ENCODE results near the gene VAV2.

The VAV2 gene, protein sequence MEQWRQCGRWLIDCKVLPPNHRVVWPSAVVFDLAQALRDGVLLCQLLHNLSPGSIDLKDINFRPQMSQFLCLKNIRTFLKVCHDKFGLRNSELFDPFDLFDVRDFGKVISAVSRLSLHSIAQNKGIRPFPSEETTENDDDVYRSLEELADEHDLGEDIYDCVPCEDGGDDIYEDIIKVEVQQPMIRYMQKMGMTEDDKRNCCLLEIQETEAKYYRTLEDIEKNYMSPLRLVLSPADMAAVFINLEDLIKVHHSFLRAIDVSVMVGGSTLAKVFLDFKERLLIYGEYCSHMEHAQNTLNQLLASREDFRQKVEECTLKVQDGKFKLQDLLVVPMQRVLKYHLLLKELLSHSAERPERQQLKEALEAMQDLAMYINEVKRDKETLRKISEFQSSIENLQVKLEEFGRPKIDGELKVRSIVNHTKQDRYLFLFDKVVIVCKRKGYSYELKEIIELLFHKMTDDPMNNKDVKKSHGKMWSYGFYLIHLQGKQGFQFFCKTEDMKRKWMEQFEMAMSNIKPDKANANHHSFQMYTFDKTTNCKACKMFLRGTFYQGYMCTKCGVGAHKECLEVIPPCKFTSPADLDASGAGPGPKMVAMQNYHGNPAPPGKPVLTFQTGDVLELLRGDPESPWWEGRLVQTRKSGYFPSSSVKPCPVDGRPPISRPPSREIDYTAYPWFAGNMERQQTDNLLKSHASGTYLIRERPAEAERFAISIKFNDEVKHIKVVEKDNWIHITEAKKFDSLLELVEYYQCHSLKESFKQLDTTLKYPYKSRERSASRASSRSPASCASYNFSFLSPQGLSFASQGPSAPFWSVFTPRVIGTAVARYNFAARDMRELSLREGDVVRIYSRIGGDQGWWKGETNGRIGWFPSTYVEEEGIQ

DNA sequence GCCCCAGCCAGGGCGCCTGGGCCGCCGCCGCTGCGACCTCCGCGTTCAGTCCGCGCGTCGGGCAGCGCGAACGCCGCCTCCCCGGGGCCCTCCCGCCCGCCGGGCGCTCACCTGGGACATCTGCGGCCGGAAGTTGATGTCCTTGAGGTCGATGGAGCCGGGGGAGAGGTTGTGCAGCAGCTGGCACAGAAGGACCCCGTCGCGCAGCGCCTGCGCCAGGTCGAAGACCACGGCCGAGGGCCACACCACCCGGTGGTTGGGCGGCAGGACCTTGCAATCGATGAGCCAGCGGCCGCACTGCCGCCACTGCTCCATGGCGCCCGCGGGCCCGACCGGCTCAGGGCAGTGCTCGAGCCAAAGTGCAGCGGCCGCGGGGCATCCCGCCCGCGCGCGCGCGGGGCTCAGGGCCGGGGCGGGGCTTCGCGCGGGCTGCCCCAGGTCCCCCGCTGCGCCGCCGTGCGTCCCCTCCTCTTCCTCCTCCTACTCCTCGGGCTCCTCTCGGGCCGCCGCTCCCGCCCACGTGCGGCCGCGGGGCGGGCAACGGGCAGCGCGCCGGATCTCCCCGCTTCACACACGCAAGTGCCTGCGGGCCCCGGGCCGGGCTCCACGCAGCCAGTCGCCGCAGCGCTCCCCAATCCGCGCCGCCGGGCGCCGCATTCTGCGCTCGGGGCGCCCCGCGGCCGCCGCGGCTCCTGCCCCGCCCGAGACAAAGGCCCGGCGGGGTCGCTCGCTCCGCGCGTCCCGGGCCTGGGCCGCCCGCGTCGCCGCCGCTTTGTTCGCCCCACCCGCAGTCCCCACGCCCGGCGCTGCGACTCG lies at the start of gene VAV2:
TSS of gene VAV2 (minus strand) at position 361 of the 816 bp plus-strand sequence. CDS start at position 315, 46 bp downstream.
- DNase-seq: no peak

DNA sequence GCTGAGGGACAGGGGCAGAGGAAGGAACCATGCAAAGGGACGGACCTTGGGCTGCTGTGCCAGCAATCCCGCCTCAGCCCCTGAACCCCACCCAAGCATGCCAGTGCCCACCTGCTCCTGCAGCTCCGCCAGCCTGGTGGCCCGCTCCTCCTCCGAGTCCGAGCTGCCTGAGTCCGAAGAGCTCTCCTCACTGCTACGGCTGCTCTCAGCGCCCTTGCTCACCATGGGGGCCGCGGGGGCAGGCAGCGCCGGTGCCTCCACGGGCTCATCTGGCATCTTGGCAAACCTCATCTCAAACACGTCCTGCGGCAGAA lies 49.5 kb upstream of the VAV2 start:
- DNase-seq: no peak

DNA sequence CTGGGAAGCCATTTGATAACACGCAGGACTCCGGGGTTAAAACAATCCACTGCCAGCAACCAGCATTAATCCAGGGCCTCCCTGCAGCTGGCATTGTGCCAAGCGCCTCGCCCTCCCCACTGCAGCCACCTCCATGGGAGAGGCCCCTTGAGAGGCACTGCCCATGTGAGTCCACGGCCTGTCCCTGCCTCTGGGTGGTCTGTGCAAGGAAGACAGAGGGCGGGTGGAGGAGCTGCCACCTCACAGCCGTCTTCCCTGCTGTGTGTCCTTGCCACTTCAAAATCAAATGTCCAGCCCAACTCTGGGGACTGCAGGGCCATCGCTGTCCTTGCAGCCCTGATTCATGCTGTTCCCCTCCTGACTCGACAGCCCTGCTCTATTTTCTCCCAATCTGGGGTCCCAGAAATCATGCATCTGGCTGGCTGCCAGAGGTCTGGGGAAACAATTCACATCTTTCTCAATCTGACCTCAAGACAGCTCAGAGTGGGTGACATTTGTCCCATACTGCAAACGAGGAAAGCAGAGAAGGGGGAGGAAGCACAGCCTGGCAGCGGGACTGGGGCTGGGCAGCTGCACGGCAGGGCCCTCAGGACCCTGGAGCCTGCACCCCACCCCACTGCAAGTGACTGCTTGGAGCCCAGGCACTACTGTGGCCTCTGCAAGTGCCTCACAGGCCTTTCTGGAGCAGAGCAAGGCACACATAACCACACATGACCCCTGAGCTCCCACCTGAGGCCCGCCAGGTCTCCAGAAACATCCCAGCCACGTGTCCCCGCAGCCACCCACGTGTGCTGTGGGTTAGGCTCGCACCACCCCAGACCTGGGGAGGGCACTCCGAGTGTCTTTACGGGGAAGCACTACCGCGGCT lies 48.9 kb upstream of the VAV2 start:
- no peak for DNase-seq

DNA sequence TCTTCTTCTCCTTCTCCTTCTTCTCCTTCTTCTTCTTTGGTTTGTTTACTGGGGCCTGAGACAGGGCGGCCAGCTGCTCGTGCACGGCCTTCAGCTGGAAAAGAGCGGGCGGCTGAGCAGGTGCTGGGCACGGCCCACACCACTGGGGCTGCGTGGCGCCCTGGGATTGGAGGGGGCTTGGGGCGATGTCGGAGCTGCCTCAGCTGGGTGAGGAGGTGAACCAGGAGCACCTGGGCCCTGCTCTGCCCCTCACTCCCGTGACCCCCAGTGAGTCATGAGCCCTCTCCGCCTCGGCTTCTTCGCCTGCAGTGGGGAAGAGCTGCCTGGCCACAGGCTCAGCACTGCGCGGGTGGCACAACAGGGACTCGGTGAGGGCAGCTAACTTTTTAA lies 48.0 kb upstream of the VAV2 start:
- no peak for DNase-seq

DNA sequence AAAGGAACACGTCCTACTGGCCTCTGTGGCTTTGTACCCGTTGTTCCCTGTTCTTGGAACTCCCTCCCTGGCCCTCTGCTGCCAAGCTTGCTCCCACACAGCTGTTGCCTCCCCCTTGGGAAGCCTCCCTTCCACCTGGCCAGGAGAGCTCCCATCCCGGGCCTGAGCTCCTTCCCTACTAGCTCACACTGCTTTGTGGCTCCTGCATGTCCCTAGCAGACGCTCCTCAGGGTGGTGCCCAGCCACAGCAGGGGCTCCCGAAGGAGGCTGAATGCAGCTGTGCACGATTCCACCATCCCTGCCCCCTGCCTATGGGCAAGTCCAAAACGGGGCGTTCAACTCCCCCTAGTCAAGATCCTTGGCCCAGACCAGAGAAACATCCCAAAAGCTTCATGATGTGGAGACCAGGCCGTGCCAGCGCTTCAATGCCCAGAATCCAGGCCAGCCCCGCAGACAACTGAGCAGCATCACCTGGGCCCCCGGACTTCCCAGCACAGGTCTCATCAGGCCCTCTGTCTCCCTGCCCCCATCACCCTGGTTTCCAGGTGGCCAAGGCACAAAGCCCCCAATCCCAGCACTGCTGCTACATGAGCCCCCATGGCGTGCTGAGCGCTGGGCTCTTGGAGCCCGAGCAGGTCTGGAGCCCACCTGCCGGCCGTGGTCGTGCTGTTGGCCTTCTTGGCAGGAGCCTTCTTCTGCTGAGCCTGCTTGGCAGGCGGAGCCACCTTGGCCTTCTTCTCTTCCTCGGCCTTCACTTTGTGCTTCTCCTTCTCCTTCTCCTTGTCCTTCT lies 47.5 kb upstream of the VAV2 start:
- no peak for DNase-seq

DNA sequence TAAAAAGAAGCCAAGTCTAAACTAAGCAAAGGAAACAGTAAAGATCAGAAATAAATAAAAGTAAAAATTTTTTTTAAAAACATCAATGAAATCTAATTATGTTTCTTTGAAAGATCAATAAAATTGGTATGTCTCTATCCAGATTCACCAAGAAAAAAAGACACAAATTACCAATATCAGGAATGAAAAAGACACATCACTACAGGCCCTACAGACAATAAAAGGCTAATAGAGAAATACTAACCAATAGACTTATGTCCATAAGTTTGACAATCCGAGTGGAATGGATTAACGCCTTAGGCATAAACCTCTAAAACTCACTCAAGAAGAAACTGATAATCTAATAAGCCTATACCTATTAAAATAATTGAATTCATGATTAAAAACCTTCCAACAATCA lies 45.5 kb upstream of the VAV2 start:
- DNase-seq: no peak

DNA sequence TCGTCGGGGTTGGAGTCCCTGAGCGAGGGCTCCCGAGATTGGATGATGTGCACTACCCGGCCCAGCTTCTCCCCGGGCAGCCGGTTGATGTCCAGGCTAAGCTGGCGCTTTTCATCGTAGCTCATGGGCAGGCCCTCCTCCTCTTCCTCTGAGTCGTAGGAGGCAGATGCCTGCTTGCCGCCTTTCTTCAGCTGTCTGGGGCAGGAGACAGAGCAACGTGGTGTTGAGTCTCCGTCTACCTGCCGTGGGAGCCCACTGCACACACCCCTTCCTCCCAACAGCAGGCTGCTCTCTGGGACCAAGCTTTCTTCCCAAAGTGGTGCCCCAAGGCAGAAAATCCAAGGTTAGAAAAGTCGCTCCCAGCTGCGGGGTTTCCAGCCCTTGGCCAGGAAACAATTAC lies 44.0 kb upstream of the VAV2 start:
- DNase-seq: no peak

DNA sequence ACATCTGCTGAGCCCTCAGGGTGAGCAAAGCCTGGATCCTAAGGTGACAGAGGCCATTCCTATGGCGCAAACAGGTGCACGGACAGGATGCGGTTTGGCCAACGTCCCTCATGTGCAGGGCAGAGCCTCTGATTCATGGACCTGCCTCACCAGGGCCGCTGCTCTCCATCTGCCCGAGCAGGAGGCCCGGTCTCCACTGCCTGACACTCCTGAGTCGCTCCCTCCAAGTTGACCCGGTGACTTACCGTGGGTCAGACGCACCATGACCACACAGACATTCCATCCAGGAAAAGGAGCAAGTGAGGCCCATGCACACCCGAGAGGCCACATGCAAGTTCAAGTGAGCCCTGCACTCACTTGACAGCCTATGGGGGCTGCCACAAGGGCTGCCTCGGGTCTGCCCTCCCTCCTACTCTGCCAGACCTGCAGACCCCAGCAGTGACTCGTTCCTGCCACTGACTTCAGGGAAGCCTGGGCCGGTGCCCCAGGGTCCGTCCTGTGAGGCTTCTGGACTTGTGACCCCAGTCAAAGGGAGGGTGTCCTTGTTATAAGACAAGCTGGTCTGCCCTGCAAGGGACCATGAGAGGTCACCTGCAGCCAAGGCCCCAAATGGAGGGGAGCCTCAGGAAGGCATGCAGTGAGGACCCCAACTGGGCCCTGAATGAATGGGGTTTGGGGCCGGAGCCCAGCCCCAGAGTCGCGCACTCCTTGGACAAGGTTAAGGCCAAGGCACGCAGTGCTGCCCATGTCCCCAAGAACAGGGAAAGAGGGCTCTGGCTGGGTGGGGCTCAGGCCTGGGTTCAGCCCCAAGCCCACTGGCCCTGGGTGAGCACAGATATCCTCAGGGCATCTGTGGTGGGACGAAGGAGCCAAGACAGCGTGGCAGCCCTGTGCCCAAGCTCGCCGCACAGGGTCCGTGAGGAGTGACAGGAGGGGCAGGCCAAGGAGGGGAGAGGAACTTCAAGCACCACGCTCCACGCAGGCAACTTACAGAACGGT lies 43.2 kb upstream of the VAV2 start:
- DNase-seq: no peak

DNA sequence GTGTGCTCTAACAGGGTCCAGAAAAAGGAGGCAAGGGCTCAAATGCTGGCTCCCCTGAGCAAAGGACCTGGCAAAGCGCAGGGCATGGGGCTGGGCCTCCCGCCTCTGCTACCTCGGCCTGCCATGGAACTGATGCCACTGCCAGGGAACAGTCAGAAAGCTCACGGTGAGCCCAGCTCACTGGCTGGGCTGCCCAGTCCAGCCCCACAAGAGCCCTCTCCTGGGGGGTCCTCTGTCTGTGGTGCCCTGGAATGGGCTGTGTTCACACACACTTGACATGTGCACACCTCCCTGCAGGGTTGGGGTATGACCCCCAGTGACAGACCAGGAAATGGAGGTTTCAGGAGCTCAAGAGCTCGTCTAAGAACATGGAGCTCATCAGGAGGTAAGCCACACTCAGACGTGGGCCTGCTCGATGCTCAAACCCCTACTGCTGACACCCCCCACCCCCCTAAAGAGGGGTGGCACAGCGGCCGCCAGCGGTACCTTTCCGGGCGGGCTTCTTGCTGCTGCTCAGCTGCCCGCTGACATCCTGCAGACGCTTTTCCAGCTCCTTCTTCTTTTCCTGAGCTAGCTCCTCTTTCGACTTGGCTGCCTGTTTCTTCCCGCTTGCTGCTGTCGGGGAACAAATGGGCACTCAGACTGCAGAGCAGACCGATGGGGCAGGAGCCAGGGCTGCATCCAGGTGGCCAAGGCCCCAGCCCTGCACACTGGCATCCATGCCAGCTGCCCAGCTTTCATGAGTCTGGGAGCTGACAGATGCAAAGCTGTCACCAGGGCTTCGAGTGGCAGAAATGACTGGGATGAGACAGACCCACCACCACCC lies 42.3 kb upstream of the VAV2 start:
- DNase-seq: no peak

DNA sequence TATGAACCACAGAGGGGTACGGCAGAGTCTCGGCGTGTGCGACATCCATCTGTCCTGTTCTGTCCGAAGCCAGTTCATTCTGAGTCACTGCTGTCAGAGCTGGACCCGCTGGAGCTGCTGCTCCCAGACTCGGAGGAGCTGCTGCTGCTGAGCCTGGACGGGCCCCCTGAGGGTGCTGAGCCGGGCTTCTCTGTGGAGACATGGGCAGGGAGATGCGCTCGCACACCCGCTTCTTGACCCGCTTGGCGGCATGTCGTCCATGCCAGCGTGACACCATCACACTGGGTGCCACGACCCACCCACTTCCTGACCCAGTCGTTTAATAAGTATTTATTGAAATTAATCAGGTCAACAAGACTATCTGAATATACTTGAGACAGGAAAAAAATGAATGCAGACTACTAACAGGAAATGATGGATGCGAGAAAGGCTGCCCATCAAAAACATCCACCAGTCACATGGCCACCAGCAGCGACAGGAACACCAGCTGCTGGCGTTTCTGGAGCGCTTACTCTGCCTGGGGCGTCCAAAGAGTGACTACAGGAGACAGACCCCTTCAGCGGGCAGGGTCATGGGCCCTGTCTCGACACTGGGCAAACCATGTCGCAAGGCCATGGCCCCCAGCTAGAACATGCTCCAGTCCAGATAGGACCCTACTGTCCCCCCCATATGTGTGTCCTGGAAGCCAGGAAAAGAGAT lies 41.5 kb upstream of the VAV2 start:
- DNase-seq: no peak

DNA sequence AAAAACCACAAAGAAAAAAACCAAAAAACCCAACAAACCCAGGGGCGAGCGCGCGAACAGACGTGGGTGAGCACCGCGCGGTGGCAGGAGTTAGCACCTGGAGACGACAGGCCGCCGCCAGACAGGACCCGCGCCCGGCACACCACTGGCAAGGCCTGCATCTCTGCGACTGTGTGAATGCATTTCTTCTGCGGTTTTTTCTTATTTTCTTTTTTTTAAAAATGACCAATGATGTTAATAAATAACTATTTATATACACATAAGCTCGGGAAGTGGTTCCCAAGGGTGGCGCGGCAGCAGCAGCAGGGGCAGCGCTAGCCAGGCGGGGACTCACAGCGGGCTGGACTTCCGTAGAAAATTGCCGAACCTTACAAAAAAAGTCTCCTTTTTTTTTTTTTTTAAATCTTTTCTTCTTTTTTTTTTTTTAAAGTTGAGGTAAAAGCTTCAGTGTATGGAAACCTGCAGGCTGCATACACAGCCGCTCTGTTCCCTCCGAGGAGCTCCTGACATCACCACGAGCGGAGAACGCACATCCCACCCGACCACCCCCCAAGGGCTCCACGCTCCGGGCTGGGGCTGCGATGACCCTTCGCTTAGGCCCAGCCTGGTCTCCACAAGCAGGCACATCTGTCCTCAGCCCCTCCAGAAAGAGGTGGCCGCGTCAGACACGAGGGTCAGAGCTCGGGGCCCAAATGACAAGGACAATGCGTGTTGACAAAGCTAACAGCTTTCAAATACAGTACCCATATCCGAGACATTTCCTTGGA lies 40.5 kb upstream of the VAV2 start:
- no peak for DNase-seq

DNA sequence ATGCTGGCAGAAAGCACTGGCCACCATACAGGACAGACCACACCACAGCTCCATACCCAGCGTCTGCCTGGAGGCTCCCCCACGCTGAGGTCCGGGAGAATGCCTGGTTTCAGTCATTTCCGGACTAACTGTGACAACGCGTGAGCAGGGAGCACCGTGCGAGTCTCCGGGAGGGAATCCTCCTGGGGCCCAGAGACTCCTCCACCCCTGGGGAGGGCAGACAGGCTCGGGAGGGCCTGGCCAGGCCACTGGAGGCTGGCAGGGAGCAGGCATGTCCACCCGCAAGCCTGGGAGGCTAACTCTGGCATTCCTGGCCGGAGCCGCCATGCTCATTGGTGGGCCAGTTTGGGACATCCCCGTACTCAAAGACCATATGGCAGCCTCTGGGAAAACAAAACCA lies 39.7 kb upstream of the VAV2 start:
- DNase-seq: no peak

DNA sequence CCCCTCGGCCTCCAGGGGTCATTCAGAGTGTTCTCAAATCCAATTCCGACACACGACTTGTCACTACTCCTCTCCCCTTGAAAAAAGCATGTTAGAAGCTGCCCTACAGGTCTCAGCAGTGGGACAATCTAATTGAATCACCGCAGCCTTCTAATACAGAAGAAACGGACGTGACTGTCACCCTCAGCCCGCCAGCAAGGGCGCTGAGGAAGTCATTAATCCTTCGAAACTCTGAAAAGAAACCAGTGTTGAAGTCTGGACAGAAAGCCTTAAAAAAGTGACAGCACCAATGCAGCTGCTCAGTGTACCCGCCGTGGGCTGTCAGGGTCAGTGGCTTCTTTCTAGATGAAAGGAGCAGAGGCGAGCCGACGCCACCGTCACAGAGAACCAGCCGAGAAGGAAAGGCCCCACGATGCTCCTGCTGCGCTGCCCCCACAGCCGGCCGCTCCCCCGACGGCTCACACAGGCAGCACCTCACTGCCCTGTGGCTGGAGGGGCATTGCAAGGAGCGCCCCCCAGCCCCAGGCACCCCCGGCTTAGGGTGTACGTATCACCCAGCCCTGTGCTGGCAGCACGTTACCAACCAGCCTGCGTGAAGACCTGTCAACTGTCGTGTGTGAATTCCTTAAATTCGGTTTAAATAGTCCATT lies 38.8 kb upstream of the VAV2 start:
- DNase-seq: no peak

DNA sequence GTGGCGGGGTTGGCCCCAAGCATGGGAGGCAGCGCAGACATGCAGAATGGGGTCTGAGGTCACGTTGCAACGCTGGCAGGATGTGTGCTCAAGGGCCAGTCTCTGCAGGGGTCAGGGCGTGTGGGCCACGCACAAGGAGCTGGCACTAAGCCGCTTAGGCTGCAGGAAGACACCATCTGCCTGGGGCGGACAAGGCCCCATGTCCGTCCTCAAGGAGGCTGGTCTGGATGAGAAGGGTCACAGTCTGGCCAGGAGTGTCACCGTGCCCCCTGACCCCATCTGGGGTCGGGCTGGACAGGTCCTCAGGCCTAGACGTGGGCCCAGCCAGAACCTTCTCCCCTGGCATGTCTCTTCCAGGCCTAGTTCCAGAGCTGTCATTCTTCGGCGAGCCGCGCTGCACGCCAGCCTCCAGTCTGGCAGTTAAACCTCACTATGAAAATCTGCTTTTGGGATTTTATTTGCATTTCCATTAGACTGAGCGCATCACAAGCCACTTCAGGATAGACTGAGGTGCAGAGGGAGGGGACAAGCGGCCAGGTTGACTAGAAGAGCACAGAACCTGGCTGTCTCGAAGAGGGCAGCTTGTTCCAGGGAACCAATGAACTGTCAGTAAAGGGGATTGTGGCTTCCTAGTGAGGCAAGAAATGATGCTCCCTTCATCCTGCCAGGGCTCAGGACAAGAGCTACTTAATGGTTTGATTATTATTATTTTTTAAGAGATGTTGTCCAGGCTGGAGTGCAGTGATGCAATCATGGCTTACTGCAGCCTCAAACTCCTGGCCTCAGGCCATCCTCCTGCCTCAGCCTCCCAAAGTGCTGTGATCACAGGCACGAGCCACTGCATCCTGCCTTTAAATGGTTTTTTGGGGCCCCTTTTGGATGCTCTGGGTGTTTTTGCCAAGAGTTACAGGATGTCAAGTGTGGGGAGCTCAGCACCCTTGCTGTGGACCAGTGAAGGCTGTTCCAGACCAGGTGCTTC lies 37.4 kb upstream of the VAV2 start:
- no peak for DNase-seq

DNA sequence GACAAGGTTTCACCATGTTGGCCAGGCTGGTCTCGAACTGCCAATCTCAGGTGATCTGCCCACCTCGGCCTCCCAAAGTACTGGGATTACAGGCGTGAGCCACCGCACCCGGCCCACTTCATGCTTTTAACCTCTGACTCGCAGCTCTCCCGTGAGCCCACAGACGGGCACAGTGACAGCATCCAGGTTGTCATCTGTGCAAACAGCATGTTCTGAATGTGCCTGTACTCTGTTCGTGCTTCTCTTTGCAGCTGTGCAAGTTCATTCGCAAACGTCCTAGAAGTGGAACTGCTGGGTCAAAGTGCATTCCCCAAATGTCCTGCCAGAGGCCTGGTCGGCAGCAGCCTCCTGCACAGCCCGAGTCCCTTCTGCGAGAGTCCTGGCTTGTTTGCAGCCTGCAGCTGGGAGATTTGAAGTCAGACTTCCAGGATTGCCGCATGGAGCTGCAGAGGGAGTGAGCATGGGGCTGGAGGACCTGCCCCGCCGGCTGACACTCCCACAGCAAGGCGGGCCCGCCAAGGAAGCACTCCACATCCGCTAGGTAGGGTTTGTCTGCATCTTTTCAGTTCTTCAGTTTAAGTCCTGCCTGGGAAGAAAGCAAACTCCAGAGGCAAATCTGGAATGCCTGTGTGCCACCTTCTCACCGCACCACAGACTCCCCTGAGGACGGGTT lies 36.6 kb upstream of the VAV2 start:
- DNase-seq: no peak

DNA sequence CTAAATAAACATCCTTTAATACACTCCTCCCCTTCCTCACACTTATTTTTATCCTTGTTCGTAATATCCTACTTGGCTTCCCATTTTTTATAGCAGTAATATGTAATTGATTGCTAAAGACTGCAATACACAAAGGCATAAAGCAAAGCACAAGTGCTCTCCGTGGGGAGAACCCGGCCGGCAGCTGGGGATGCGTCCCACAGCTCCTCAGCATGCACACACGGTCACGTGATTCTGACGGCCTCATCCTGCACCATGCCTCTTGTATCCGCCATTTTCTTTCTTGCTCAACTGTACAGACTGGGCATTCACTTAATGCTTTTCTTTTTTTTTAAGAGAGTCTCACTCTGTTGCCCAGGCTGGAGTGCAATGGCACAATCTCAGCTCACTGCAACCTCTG lies 36.0 kb upstream of the VAV2 start:
- DNase-seq: no peak
